A673 (cell line): ENCODE measurements around the gene CTNNA1.

Source experiments
- CTCF ChIP-seq: fragments of 300-800, 200-600 bp; sonication (generic); conservative IDR thresholded peaks from 2 replicates; pipeline ENCODE4 v1.5.1; 2017; ENCODE audit warnings: low read depth, mild to moderate bottlenecking, antibody characterized with exemption, low read length, moderate library complexity, mixed read lengths
- EZH2 ChIP-seq: fragments of 200-600 bp; sonication (generic); IDR thresholded peaks from 2 replicates; pipeline ENCODE4 v1.6.1; 2017; ENCODE audit warnings: borderline replicate concordance, low read depth, mild to moderate bottlenecking, mixed read lengths, antibody characterized with exemption, low read length; ENCODE audit not compliant: poor library complexity, severe bottlenecking

- TF ChIP-seq EZH2 (no peak), CTCF (no peak)
Observed at GRCh38 chr5:138912093-138912492, 158.9 kb downstream of the CTNNA1 start.
